ENCODE measurements around the gene SPINT2.

SPINT2 gene

GRCh38 chr19:38234615-38235014 is 29.8 kb upstream of the SPINT2 start:
- TF ChIP-seq CSRNP3 (CRISPR knock-in tag; IDR thresholded peaks at IDR 0.05), result no peak
- no peak for TF ChIP-seq TCF4 (CRISPR knock-in tag; IDR thresholded peaks at IDR 0.05; ENCODE audit: borderline replicate concordance)
- no peak for TF ChIP-seq ESRRG (CRISPR knock-in tag; IDR thresholded peaks at IDR 0.05)
- TF ChIP-seq PATZ1 (CRISPR knock-in tag; IDR thresholded peaks at IDR 0.05; ENCODE audit: borderline replicate concordance), result no peak
- no peak for TF ChIP-seq GLIS3 (CRISPR knock-in tag; IDR thresholded peaks at IDR 0.05)
- TF ChIP-seq TSHZ2 (CRISPR knock-in tag; IDR thresholded peaks at IDR 0.05), result no peak
- TF ChIP-seq ZNF70 (CRISPR knock-in tag; IDR thresholded peaks at IDR 0.05), result no peak
- no peak for TF ChIP-seq ZFP30 (CRISPR knock-in tag; IDR thresholded peaks at IDR 0.05)
- TF ChIP-seq POU6F1 (CRISPR knock-in tag; IDR thresholded peaks at IDR 0.05; ENCODE audit: borderline replicate concordance, low read depth), result no peak
- TF ChIP-seq ZFP3 (CRISPR knock-in tag; IDR thresholded peaks at IDR 0.05), result no peak
- TF ChIP-seq ZC3H10 (CRISPR knock-in tag; IDR thresholded peaks at IDR 0.05), result no peak
- TF ChIP-seq ZNF8 (CRISPR knock-in tag; IDR thresholded peaks at IDR 0.05), result no peak
- no peak for TF ChIP-seq ISL1 (CRISPR knock-in tag; IDR thresholded peaks at IDR 0.05)
- no peak for ATAC-seq

- no peak for ATAC-seq
- TF ChIP-seq TCF4 (CRISPR knock-in tag; IDR thresholded peaks at IDR 0.05; ENCODE audit: borderline replicate concordance), result no peak
- no peak for TF ChIP-seq POU6F1 (CRISPR knock-in tag; IDR thresholded peaks at IDR 0.05; ENCODE audit: borderline replicate concordance, low read depth)
- no peak for TF ChIP-seq ZFP30 (CRISPR knock-in tag; IDR thresholded peaks at IDR 0.05)
- no peak for TF ChIP-seq ISL1 (CRISPR knock-in tag; IDR thresholded peaks at IDR 0.05)
- TF ChIP-seq BACH2 (CRISPR knock-in tag; IDR thresholded peaks at IDR 0.05; ENCODE audit: borderline replicate concordance), result no peak
- no peak for TF ChIP-seq ZNF8 (CRISPR knock-in tag; IDR thresholded peaks at IDR 0.05)
- TF ChIP-seq RARB (CRISPR knock-in tag; IDR thresholded peaks at IDR 0.05), result no peak
- TF ChIP-seq CSDC2 (CRISPR knock-in tag; IDR thresholded peaks at IDR 0.05), result no peak
These were observed 24.6 kb upstream of the SPINT2 start for GRCh38 chr19:38239816-38240215.

GRCh38 chr19:38243279-38243673 is 21.1 kb upstream of the SPINT2 start:
- TF ChIP-seq SNAI2 (CRISPR knock-in tag; IDR thresholded peaks at IDR 0.05) (no peak), ESRRG (CRISPR knock-in tag; IDR thresholded peaks at IDR 0.05) (no peak), ARNTL (CRISPR knock-in tag; IDR thresholded peaks at IDR 0.05; ENCODE audit: borderline replicate concordance, low read depth) (no peak), OSR1 (CRISPR knock-in tag; IDR thresholded peaks at IDR 0.05) (no peak), PATZ1 (CRISPR knock-in tag; IDR thresholded peaks at IDR 0.05; ENCODE audit: borderline replicate concordance) (no peak), ZNF565 (CRISPR knock-in tag; conservative IDR thresholded peaks at IDR 0.05; ENCODE audit: low read depth) (no peak), ISL1 (CRISPR knock-in tag; IDR thresholded peaks at IDR 0.05) (no peak), POU6F1 (CRISPR knock-in tag; IDR thresholded peaks at IDR 0.05; ENCODE audit: borderline replicate concordance, low read depth) (no peak), ZNF70 (CRISPR knock-in tag; IDR thresholded peaks at IDR 0.05) (no peak)
- no peak for ATAC-seq

Measured in SK-N-SH treated with all-trans-retinoic acid at 6 μM for 48 hours (cell line).